Fibroblast of skin of scalp (primary cell): ENCODE data around the gene CRYBB1.

Experiments
- DNase-seq: peaks from one replicate; pipeline ENCODE4 v3.0.0-alpha.2; 2013

CRYBB1 gene

DNA sequence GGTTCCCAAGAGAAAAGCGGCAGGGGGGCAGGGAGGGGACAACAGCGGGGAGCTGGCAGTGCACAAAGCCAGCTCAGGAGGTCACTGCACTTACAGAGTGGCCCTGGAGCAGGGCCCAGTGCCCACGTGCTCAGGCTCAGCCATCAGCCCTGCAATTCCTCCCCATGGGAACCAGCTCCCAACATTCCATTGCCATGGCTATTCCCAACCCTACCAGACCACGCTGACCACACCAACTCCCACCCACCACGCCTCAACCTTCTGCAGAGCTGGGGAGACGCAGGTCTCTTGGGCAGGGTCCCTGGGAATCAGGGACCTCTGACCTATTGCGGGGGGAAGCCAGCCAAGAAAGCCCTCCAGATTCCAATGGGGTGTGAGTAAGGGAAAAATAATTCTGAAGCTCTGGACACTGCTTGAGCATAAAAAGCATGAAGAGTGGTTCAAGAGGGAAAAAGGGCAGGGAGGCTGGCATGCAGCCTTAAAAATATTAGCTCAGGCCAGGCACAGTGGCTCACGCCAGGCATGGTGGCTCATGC is 67.3 kb downstream of the CRYBB1 start:
- DNase-seq: peak; percentile 91

DNA sequence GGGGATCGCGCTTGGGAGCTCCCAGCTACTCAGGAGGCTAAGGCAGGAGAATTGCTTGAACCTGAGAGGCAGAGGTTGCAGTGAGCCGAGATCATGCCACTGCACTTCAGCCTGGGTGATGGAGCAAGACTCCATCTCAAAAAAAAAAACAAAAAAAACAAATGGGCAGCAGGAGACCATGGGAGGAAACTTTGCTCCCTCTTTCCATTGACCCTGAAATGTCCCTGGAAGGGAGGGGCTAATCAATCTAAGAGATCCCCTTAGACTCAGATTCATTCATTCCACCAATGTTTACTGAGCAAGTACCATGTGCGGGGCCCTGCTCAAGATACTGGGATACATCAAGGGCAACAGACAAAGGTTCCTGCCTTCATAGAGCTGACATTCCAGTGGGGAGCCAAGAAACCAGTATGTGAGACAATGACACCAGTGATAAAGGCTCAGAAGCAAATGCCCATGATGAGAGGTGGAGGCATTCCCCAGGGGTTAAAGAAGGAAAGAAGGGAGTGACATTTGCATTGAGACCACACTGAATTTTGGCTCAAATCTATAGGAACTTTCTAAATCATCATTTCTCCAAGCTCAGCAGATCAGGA is 67.8 kb downstream of the CRYBB1 start:
- DNase-seq: no peak
